HepG2 (cell line): Measurements from ENCODE around the gene AQP5. TPM values are rescaled to one million over a fixed set of nuclear protein-coding genes. Genes with fewer than 3 reads are reported as not detected.

Source experiments
- CENPT ChIP-seq: sonication (generic); formaldehyde crosslinking; IDR thresholded peaks from 2 replicates; pipeline ENCODE4 v1.8.0; 2022; ENCODE audit warnings: low read depth, mild to moderate bottlenecking, moderate library complexity, missing genetic modification reagents
- FOXM1 ChIP-seq: sonication (generic); formaldehyde crosslinking; IDR thresholded peaks from 2 replicates; pipeline ENCODE4 v1.5.0; 2020; ENCODE audit warnings: missing genetic modification reagents
- MAFF ChIP-seq: IDR thresholded peaks from 2 replicates; pipeline ENCODE4 v1.6.1; 2011; ENCODE audit warnings: low read depth, low read length, improper control_type of control experiment
- NCOA2 ChIP-seq: sonication (generic); formaldehyde crosslinking; IDR thresholded peaks from 2 replicates; pipeline ENCODE4 v1.8.0; 2022; ENCODE audit warnings: inconsistent platforms
- NR3C1 ChIP-seq: sonication (generic); formaldehyde crosslinking; IDR thresholded peaks from 2 replicates; pipeline ENCODE4 v1.4.0; 2020; ENCODE audit warnings: missing genetic modification reagents
- RAD21 ChIP-seq: fragments of 450-650 bp; formaldehyde crosslinking; IDR thresholded peaks from 2 replicates; pipeline ENCODE4 v1.5.0; 2020; ENCODE audit warnings: mild to moderate bottlenecking
- RELA ChIP-seq: sonication (generic); formaldehyde crosslinking; IDR thresholded peaks from 2 replicates; pipeline ENCODE4 v1.4.0; 2020; ENCODE audit warnings: missing genetic modification reagents
- SOX13 ChIP-seq, 3 experiments: fragments of 450-650 bp in 1 of 3; sonication (generic) in 1 of 3; formaldehyde crosslinking in 1 of 3; IDR thresholded peaks in 2 of 3; conservative IDR thresholded peaks in 1 of 3; 2 replicates each; pipeline versions ENCODE4 v1.5.0 to v1.6.1; 2016 to 2020; ENCODE audit warnings: antibody characterized with exemption in 1 of 3, mild to moderate bottlenecking in 1 of 3, missing compliant biosample characterization in 1 of 3, missing genetic modification reagents in 1 of 3, moderate library complexity in 1 of 3
- STAT5B ChIP-seq: sonication (generic); formaldehyde crosslinking; IDR thresholded peaks from 2 replicates; pipeline ENCODE4 v1.4.0; 2020; ENCODE audit warnings: missing genetic modification reagents
- TCF12 ChIP-seq, 2 experiments: fragments of 450-650 bp in 1 of 2; sonication (generic) in 1 of 2; formaldehyde crosslinking in 1 of 2; IDR thresholded peaks; 2 replicates each; pipeline versions ENCODE4 v1.6.1 to v1.8.0; 2017 to 2022; ENCODE audit warnings: antibody characterized with exemption in 1 of 2, mild to moderate bottlenecking in 1 of 2, missing genetic modification reagents in 1 of 2, moderate library complexity in 1 of 2
- THAP8 ChIP-seq: sonication (generic); formaldehyde crosslinking; IDR thresholded peaks from 2 replicates; pipeline ENCODE4 v1.5.1; 2020; ENCODE audit warnings: missing genetic modification reagents, mild to moderate bottlenecking, borderline replicate concordance
- ZEB1 ChIP-seq: IDR thresholded peaks from 2 replicates; pipeline ENCODE4 v1.6.1; 2012; ENCODE audit warnings: mild to moderate bottlenecking, low read depth, inconsistent platforms; ENCODE audit not compliant: insufficient replicate concordance
- ZHX1 ChIP-seq: sonication (generic); formaldehyde crosslinking; IDR thresholded peaks from 2 replicates; pipeline ENCODE4 v1.8.1; 2022; ENCODE audit warnings: low read depth, mild to moderate bottlenecking, missing genetic modification reagents
- ZNF274 ChIP-seq: sonication (generic); formaldehyde crosslinking; IDR thresholded peaks from 2 replicates; pipeline ENCODE4 v1.5.1; 2020; ENCODE audit warnings: mild to moderate bottlenecking, missing genetic modification reagents
- ZNF484 ChIP-seq: sonication (generic); formaldehyde crosslinking; IDR thresholded peaks from 2 replicates; pipeline ENCODE4 v1.5.1; 2020; ENCODE audit warnings: mild to moderate bottlenecking, low read depth, missing genetic modification reagents, borderline replicate concordance
- ZNF577 ChIP-seq: sonication (generic); formaldehyde crosslinking; IDR thresholded peaks from 2 replicates; pipeline ENCODE4 v1.4.0; 2020; ENCODE audit warnings: mild to moderate bottlenecking, low read depth, missing genetic modification reagents, borderline replicate concordance
- ZNF776 ChIP-seq: sonication (generic); formaldehyde crosslinking; IDR thresholded peaks from 2 replicates; pipeline ENCODE4 v1.4.0; 2020; ENCODE audit warnings: mild to moderate bottlenecking, missing genetic modification reagents
- polyA plus RNA-seq, 8 experiments: library from polyadenylated mRNA; depleted of rRNA in 3 of 8; stranded (reverse) in 7 of 8; unstranded in 1 of 8; fragments of >200 nt; fragmentation: Illumina TruSeq in 4 of 8; extraction: Trizol in 4 of 8; gene quantifications; 2 replicates each; pipeline versions ENCODE4 v1.2.1 to v1.2.3, GENCODE V29; 2011 to 2016; ENCODE audit warnings: low read depth in 4 of 8, missing spikeins in 1 of 8, mixed read lengths in 1 of 8; ENCODE audit not compliant: insufficient read depth in 1 of 8
- total RNA-seq, 5 experiments: library from RNA; depleted of rRNA; stranded (reverse); fragments of >200 nt; fragmentation: Illumina TruSeq; extraction: Trizol; gene quantifications; 2 replicates each; pipeline ENCODE4 v1.2.3, GENCODE V29; 2016; ENCODE audit warnings: low read depth in 1 of 5
- TF ChIP-seq, protein P1 (sequence below): sonication (generic); formaldehyde crosslinking; IDR thresholded peaks from 2 replicates; pipeline ENCODE4 v1.5.0; 2020; ENCODE audit warnings: mild to moderate bottlenecking, missing genetic modification reagents
- TF ChIP-seq, protein P2 (sequence below): IDR thresholded peaks from 2 replicates; pipeline ENCODE4 v1.6.1; 2012; ENCODE audit warnings: low read depth, low read length, improper control_type of control experiment

Gene AQP5
- total and polyA plus RNA-seq, 2 of the 13 experiments (the other 11 are each of a cell fraction or from before 2014, with no cell fraction given) = not detected

GRCh38 chr12:49987625-49988303 lies 26.1 kb downstream of the AQP5 start (continued):
- TF ChIP-seq FOXM1 (no peak), NCOA2 (CRISPR knock-in tag) (no peak), ZNF577 (CRISPR knock-in tag) (no peak), CENPT (CRISPR knock-in tag) (no peak), RAD21 (CRISPR knock-in tag) (no peak), ZNF274 (no peak), ZNF776 (CRISPR knock-in tag) (no peak), STAT5B (no peak), ZNF484 (no peak), SOX13 (IDR thresholded peaks at IDR 0.05) (no peak), SOX13 (CRISPR knock-in tag; conservative IDR thresholded peaks at IDR 0.05 in 1 of 2, IDR thresholded peaks at IDR 0.05 in 1 of 2) (0 out of 4 replicates have a peak, but pooled peaks of 1 of the 2 experiments have one; percentile 6), ZEB1 (no peak), THAP8 (CRISPR knock-in tag) (peak; percentile 78; the same call in 1 of the 2 replicates), ZHX1 (no peak), RELA (CRISPR knock-in tag) (no peak), TCF12 (IDR thresholded peaks at IDR 0.05) (no peak), TCF12 (CRISPR knock-in tag; IDR thresholded peaks at IDR 0.05) (no peak), MAFF (no peak), NR3C1 (no peak)
- TF ChIP-seq, protein P1, sequence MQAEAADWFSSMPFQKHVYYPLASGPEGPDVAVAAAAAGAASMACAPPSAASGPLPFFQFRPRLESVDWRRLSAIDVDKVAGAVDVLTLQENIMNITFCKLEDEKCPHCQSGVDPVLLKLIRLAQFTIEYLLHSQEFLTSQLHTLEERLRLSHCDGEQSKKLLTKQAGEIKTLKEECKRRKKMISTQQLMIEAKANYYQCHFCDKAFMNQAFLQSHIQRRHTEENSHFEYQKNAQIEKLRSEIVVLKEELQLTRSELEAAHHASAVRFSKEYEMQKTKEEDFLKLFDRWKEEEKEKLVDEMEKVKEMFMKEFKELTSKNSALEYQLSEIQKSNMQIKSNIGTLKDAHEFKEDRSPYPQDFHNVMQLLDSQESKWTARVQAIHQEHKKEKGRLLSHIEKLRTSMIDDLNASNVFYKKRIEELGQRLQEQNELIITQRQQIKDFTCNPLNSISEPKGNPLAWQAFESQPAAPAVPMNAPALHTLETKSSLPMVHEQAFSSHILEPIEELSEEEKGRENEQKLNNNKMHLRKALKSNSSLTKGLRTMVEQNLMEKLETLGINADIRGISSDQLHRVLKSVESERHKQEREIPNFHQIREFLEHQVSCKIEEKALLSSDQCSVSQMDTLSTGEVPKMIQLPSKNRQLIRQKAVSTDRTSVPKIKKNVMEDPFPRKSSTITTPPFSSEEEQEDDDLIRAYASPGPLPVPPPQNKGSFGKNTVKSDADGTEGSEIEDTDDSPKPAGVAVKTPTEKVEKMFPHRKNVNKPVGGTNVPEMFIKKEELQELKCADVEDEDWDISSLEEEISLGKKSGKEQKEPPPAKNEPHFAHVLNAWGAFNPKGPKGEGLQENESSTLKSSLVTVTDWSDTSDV (CRISPR knock-in tag) = no peak
- TF ChIP-seq, protein P2, sequence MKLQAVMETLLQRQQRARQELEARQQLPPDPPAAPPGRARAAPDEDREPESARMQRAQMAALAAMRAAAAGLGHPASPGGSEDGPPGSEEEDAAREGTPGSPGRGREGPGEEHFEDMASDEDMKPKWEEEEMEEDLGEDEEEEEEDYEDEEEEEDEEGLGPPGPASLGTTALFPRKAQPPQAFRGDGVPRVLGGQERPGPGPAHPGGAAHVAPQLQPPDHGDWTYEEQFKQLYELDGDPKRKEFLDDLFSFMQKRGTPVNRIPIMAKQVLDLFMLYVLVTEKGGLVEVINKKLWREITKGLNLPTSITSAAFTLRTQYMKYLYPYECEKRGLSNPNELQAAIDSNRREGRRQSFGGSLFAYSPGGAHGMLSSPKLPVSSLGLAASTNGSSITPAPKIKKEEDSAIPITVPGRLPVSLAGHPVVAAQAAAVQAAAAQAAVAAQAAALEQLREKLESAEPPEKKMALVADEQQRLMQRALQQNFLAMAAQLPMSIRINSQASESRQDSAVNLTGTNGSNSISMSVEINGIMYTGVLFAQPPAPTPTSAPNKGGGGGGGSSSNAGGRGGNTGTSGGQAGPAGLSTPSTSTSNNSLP = no peak
